PFSK-1 (cell line): ENCODE data around the gene XXYLT1.

Experiments used
- FOXP2 ChIP-seq: optimal IDR thresholded peaks from 2 replicates; pipeline ENCODE3; 2011; ENCODE audit warnings: borderline replicate concordance, control low read depth, inconsistent platforms; ENCODE audit not compliant: insufficient read depth; ENCODE audit errors: extremely low read length, extremely low read depth
- POLR2AphosphoS5 ChIP-seq: IDR thresholded peaks from 2 replicates; pipeline ENCODE4 v1.6.1; 2012; ENCODE audit warnings: low read depth, mild to moderate bottlenecking, control low read depth, low read length, moderate library complexity
- REST ChIP-seq, 2 experiments: IDR thresholded peaks; 2 replicates each; pipeline versions ENCODE4 v1.6.1 to v1.8.0; 2011 to 2012; ENCODE audit warnings: low read depth in 2 of 2, low read length in 2 of 2, control low read depth in 1 of 2, inconsistent platforms in 1 of 2, mild to moderate bottlenecking in 1 of 2, moderate library complexity in 1 of 2; ENCODE audit not compliant: insufficient read depth in 1 of 2
- SIN3A ChIP-seq: IDR thresholded peaks from 2 replicates; pipeline ENCODE4 v1.6.1; 2012; ENCODE audit warnings: mild to moderate bottlenecking, low read length, moderate library complexity, borderline replicate concordance; ENCODE audit not compliant: insufficient read depth
- TAF1 ChIP-seq: IDR thresholded peaks from 2 replicates; pipeline ENCODE4 v1.6.1; 2012; ENCODE audit warnings: low read length, control low read depth, borderline replicate concordance; ENCODE audit not compliant: insufficient read depth

Gene XXYLT1

GRCh38 chr3:195040094-195040493 is 230.9 kb downstream of the XXYLT1 start:
- TF ChIP-seq TAF1 (no peak), REST (IDR thresholded peaks at IDR 0.05; ENCODE audit: insufficient read depth in 1 of 2, low read depth in 2 of 2, low read length in 2 of 2) (no peak), SIN3A (no peak), POLR2AphosphoS5 (no peak), FOXP2 (no peak)

- TF ChIP-seq TAF1: no peak
- no peak for TF ChIP-seq SIN3A
- no peak for TF ChIP-seq REST (IDR thresholded peaks at IDR 0.05; ENCODE audit: insufficient read depth in 1 of 2, low read depth in 2 of 2, low read length in 2 of 2)
- TF ChIP-seq POLR2AphosphoS5: no peak
- no peak for TF ChIP-seq FOXP2
These were observed 231.6 kb downstream of the XXYLT1 start for GRCh38 chr3:195039180-195039843.

- no peak for TF ChIP-seq POLR2AphosphoS5
- TF ChIP-seq FOXP2: no peak
- no peak for TF ChIP-seq REST (IDR thresholded peaks at IDR 0.05; ENCODE audit: insufficient read depth in 1 of 2, low read depth in 2 of 2, low read length in 2 of 2)
- TF ChIP-seq TAF1: no peak
- no peak for TF ChIP-seq SIN3A
These were observed 232.8 kb downstream of the XXYLT1 start for GRCh38 chr3:195038161-195038560.

GRCh38 chr3:195036974-195037373 is 234.0 kb downstream of the XXYLT1 start:
- no peak for TF ChIP-seq SIN3A
- no peak for TF ChIP-seq REST (IDR thresholded peaks at IDR 0.05; ENCODE audit: insufficient read depth in 1 of 2, low read depth in 2 of 2, low read length in 2 of 2)
- TF ChIP-seq FOXP2: no peak
- TF ChIP-seq POLR2AphosphoS5: no peak
- TF ChIP-seq TAF1: no peak

- TF ChIP-seq FOXP2 (no peak), POLR2AphosphoS5 (no peak), SIN3A (no peak), TAF1 (no peak), REST (IDR thresholded peaks at IDR 0.05; ENCODE audit: insufficient read depth in 1 of 2, low read depth in 2 of 2, low read length in 2 of 2) (no peak)
These were observed 234.4 kb downstream of the XXYLT1 start for GRCh38 chr3:195036574-195036973.
